HepG2 (cell line): ENCODE data around the gene ABRACL. TPM values are rescaled to one million over a fixed set of nuclear protein-coding genes. Genes with fewer than 3 reads are reported as not detected.

ENCODE experiments used
- BATF2 ChIP-seq: sonication (generic); formaldehyde crosslinking; IDR thresholded peaks from 2 replicates; pipeline ENCODE4 v1.8.0; 2022; ENCODE audit warnings: mild to moderate bottlenecking, missing genetic modification reagents, moderate library complexity
- DPF2 ChIP-seq: sonication (generic); formaldehyde crosslinking; IDR thresholded peaks from 2 replicates; pipeline ENCODE4 v1.4.0; 2020; ENCODE audit warnings: mild to moderate bottlenecking, low read depth, missing genetic modification reagents, borderline replicate concordance
- EZH2 ChIP-seq: conservative IDR thresholded peaks from 2 replicates; pipeline ENCODE4 v1.6.1; 2012; ENCODE audit warnings: mild to moderate bottlenecking, low read depth, low read length, moderate library complexity
- HDAC1 ChIP-seq: sonication (generic); formaldehyde crosslinking; IDR thresholded peaks from 2 replicates; pipeline ENCODE4 v1.5.1; 2020; ENCODE audit warnings: mild to moderate bottlenecking, missing genetic modification reagents
- MYC ChIP-seq: sonication (generic); formaldehyde crosslinking; IDR thresholded peaks from 2 replicates; pipeline ENCODE4 v1.9.0; 2021; ENCODE audit warnings: missing genetic modification reagents, borderline replicate concordance
- PCBP1 ChIP-seq: fragments of 200-400 bp; formaldehyde crosslinking; IDR thresholded peaks from 2 replicates; pipeline ENCODE4 v1.6.1; 2017; ENCODE audit warnings: mild to moderate bottlenecking, low read depth, low read length, borderline replicate concordance
- POLR2AphosphoS2 ChIP-seq: IDR thresholded peaks from 2 replicates; pipeline ENCODE4 v1.6.1; 2011; ENCODE audit warnings: low read depth, low read length, improper control_type of control experiment
- RFX1 ChIP-seq: fragments of 450-650 bp; IDR thresholded peaks from 2 replicates; pipeline ENCODE4 v1.6.1; 2017
- SOX6 ChIP-seq, 2 experiments: fragments of 450-650 bp in 1 of 2; sonication (generic) in 1 of 2; formaldehyde crosslinking in 1 of 2; IDR thresholded peaks; 2 replicates each; pipeline versions ENCODE4 v1.4.0 to v1.6.1; 2017 to 2020; ENCODE audit warnings: antibody characterized with exemption in 1 of 2, mild to moderate bottlenecking in 1 of 2, missing genetic modification reagents in 1 of 2
- TCF7L2 ChIP-seq: IDR thresholded peaks from 2 replicates; pipeline ENCODE4 v1.6.1; 2011; ENCODE audit warnings: mild to moderate bottlenecking, low read depth, low read length, moderate library complexity
- ZBTB44 ChIP-seq: sonication (generic); formaldehyde crosslinking; IDR thresholded peaks from 2 replicates; pipeline ENCODE4 v1.4.0; 2020; ENCODE audit warnings: missing genetic modification reagents
- ZIK1 ChIP-seq: sonication (generic); formaldehyde crosslinking; IDR thresholded peaks from 2 replicates; pipeline ENCODE4 v1.5.0; 2020; ENCODE audit warnings: mild to moderate bottlenecking, low read depth, missing genetic modification reagents, borderline replicate concordance
- ZMYM4 ChIP-seq: sonication (generic); formaldehyde crosslinking; IDR thresholded peaks from 2 replicates; pipeline ENCODE4 v1.8.1; 2023; ENCODE audit warnings: mild to moderate bottlenecking, missing genetic modification reagents
- ZNF20 ChIP-seq: sonication (generic); formaldehyde crosslinking; IDR thresholded peaks from 2 replicates; pipeline ENCODE4 v1.4.0; 2020; ENCODE audit warnings: mild to moderate bottlenecking, moderate library complexity, missing genetic modification reagents
- ZNF274 ChIP-seq: sonication (generic); formaldehyde crosslinking; IDR thresholded peaks from 2 replicates; pipeline ENCODE4 v1.5.1; 2020; ENCODE audit warnings: mild to moderate bottlenecking, missing genetic modification reagents
- ZNF337 ChIP-seq: sonication (generic); formaldehyde crosslinking; IDR thresholded peaks from 2 replicates; pipeline ENCODE4 v1.5.1; 2020; ENCODE audit warnings: missing genetic modification reagents, low read depth, mild to moderate bottlenecking, borderline replicate concordance
- ZNF501 ChIP-seq: sonication (generic); formaldehyde crosslinking; IDR thresholded peaks from 2 replicates; pipeline ENCODE4 v1.5.1; 2020; ENCODE audit warnings: mild to moderate bottlenecking, moderate library complexity, missing genetic modification reagents
- ZNF737 ChIP-seq: sonication (generic); formaldehyde crosslinking; IDR thresholded peaks from 2 replicates; pipeline ENCODE4 v1.5.0; 2020; ENCODE audit warnings: missing genetic modification reagents, mild to moderate bottlenecking, borderline replicate concordance
- ZNF777 ChIP-seq: sonication (generic); formaldehyde crosslinking; IDR thresholded peaks from 2 replicates; pipeline ENCODE4 v1.4.0; 2020; ENCODE audit warnings: missing genetic modification reagents
- ZNF891 ChIP-seq: sonication (generic); formaldehyde crosslinking; IDR thresholded peaks from 2 replicates; pipeline ENCODE4 v1.5.0; 2020; ENCODE audit warnings: mild to moderate bottlenecking, missing genetic modification reagents
- ZSCAN29 ChIP-seq: sonication (generic); formaldehyde crosslinking; conservative IDR thresholded peaks from 2 replicates; pipeline ENCODE4 v1.4.0; 2020; ENCODE audit warnings: mild to moderate bottlenecking, missing genetic modification reagents
- polyA plus RNA-seq, 8 experiments: library from polyadenylated mRNA; depleted of rRNA in 3 of 8; stranded (reverse) in 7 of 8; unstranded in 1 of 8; fragments of >200 nt; fragmentation: Illumina TruSeq in 4 of 8; extraction: Trizol in 4 of 8; gene quantifications; 2 replicates each; pipeline versions ENCODE4 v1.2.1 to v1.2.3, GENCODE V29; 2011 to 2016; ENCODE audit warnings: low read depth in 4 of 8, missing spikeins in 1 of 8, mixed read lengths in 1 of 8; ENCODE audit not compliant: insufficient read depth in 1 of 8
- total RNA-seq, 5 experiments: library from RNA; depleted of rRNA; stranded (reverse); fragments of >200 nt; fragmentation: Illumina TruSeq; extraction: Trizol; gene quantifications; 2 replicates each; pipeline ENCODE4 v1.2.3, GENCODE V29; 2016; ENCODE audit warnings: low read depth in 1 of 5
- TF ChIP-seq, protein P1 (sequence below): IDR thresholded peaks from 2 replicates; pipeline ENCODE4 v1.6.1; 2018; ENCODE audit warnings: missing genetic modification reagents
- TF ChIP-seq, protein P2 (sequence below): sonication (generic); formaldehyde crosslinking; IDR thresholded peaks from 2 replicates; pipeline ENCODE4 v1.4.0; 2020; ENCODE audit warnings: missing genetic modification reagents, borderline replicate concordance
- TF ChIP-seq, protein P3 (sequence below): sonication (generic); formaldehyde crosslinking; IDR thresholded peaks from 2 replicates; pipeline ENCODE4 v1.5.1; 2020; ENCODE audit warnings: missing genetic modification reagents, mild to moderate bottlenecking, borderline replicate concordance

Gene ABRACL
- total and polyA plus RNA-seq, 2 of the 13 experiments (the other 11 are each of a cell fraction or from before 2014, with no cell fraction given), result 1.4 to 5.4 TPM

DNA sequence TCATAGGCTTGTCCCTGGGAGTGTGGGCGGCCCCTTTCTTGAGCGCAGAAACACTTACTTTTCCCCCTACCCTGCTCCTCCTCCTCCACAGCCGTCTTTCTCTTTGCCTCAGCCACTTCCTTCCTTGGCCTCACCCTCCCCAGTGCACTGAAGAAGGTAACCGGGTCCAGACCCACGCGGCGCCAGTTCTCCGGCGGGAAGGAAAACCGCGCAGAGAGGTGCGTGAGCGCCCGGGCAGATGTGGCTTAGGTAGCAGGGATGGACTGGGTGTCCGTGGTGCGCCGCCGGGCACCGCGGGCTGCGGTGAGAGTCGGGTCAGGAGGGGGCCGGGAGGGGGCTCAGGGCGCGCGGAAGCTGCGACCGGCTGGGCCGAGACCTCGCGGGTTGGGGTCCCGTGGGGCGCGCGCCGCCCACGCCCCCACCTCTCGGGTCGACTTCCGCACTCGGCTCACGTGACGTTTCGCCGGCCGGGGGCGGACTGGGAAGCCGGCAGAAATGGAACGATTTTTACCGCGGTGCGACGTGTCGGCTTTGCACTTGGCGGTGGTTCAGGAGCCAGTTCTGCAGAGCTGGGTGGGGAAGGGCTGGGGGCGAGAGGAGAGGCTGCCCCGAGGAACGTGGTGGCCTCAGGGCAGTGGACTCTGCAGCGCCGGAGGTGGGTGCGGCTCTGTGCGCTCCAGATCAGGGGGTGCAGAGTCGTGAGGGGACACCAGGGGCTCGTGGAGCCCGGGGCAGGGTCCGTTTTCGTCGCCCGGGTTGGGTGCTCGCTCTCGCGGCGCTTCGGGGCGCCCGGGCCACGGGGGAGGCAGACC lies at the start of gene ABRACL (continued):
- TF ChIP-seq ZBTB44 (no peak), SOX6 (IDR thresholded peaks at IDR 0.05) (no peak), SOX6 (CRISPR knock-in tag; IDR thresholded peaks at IDR 0.05) (0 out of 2 replicates have a peak, but pooled peaks have one; percentile 15), RFX1 (no peak), BATF2 (CRISPR knock-in tag) (no peak), DPF2 (no peak), POLR2AphosphoS2 (no peak), ZNF20 (CRISPR knock-in tag) (no peak), PCBP1 (0 out of 2 replicates have a peak, but pooled peaks have one; percentile 39), ZNF337 (CRISPR knock-in tag) (no peak), ZNF777 (peak; percentile 88), ZNF274 (CRISPR knock-in tag) (no peak), ZNF501 (CRISPR knock-in tag) (0 out of 2 replicates have a peak, but pooled peaks have one; percentile 50), EZH2 (0 out of 2 replicates have a peak, but pooled peaks have one; percentile 19), ZNF737 (CRISPR knock-in tag) (0 out of 2 replicates have a peak, but pooled peaks have one; percentile 54), ZNF891 (CRISPR knock-in tag) (peak; percentile 56; the same call in 1 of the 2 replicates), MYC (CRISPR knock-in tag) (0 out of 2 replicates have a peak, but pooled peaks have one; percentile 8), ZSCAN29 (CRISPR knock-in tag) (0 out of 2 replicates have a peak, but pooled peaks have one; percentile 57), TCF7L2 (no peak), HDAC1 (peak; percentile 43; the same call in 1 of the 2 replicates), ZMYM4 (CRISPR knock-in tag) (peak; percentile 39; the same call in 1 of the 2 replicates), ZIK1 (peak; percentile 14; the same call in 1 of the 2 replicates)
- TF ChIP-seq, protein P1, sequence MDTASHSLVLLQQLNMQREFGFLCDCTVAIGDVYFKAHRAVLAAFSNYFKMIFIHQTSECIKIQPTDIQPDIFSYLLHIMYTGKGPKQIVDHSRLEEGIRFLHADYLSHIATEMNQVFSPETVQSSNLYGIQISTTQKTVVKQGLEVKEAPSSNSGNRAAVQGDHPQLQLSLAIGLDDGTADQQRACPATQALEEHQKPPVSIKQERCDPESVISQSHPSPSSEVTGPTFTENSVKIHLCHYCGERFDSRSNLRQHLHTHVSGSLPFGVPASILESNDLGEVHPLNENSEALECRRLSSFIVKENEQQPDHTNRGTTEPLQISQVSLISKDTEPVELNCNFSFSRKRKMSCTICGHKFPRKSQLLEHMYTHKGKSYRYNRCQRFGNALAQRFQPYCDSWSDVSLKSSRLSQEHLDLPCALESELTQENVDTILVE (CRISPR knock-in tag), result no peak
- TF ChIP-seq, protein P2, sequence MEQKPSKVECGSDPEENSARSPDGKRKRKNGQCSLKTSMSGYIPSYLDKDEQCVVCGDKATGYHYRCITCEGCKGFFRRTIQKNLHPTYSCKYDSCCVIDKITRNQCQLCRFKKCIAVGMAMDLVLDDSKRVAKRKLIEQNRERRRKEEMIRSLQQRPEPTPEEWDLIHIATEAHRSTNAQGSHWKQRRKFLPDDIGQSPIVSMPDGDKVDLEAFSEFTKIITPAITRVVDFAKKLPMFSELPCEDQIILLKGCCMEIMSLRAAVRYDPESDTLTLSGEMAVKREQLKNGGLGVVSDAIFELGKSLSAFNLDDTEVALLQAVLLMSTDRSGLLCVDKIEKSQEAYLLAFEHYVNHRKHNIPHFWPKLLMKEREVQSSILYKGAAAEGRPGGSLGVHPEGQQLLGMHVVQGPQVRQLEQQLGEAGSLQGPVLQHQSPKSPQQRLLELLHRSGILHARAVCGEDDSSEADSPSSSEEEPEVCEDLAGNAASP (CRISPR knock-in tag), result no peak
- TF ChIP-seq, protein P3, sequence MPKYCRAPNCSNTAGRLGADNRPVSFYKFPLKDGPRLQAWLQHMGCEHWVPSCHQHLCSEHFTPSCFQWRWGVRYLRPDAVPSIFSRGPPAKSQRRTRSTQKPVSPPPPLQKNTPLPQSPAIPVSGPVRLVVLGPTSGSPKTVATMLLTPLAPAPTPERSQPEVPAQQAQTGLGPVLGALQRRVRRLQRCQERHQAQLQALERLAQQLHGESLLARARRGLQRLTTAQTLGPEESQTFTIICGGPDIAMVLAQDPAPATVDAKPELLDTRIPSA (CRISPR knock-in tag), result peak; percentile 9; the same call in 1 of the 2 replicates
